NCI-H1048 (cell line): ENCODE data around the gene PLK5.

Experiments
- DNase-seq: peaks from one replicate; lab custom pipeline; 2025; lab: John Stamatoyannopoulos, UW

PLK5 gene

DNA sequence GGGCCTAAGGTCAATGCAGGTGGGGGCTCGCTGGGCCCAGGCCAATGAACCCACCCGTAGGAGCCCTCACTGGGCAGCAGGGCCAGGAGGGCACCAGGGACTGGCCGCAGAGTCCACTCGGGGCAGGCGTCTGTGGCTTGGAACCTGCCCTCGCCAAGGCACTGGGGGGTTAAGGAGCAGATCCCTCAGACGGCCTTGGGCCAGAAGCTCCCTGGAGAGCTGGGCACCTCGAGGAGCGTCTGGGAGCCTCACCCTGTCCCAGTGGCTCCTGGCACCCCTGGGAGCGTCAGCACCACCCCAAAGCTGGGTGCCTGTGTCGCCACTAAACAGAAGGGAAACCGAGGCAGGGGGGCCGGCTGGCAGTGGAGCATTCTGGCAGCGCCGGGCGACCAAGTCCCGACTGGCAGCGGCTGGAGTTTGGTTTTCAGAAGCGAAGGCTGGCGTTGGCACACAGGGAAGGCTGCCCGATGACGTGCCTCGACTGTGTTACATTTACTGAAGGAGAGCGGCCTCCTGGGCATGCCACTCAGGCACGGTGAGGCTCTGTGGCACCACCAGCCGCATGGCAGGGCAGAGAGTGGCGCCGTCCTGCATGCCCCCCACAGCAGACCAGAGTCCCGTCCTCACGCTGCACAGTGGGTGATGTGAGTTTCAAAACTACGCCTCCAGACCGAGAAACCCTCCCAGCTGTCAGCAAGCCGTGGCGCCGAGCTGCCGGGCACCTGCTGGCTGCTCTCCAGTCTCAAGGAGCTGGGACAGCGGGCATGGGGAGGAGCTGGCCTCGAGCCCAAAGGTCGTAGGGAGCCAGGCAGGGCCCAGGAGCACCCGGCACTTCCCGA, 53.4 kb downstream of the PLK5 start:
- DNase-seq, result no peak

- no peak for DNase-seq
Observed at GRCh38 chr19:1577929-1578618, 54.2 kb downstream of the PLK5 start.

DNA sequence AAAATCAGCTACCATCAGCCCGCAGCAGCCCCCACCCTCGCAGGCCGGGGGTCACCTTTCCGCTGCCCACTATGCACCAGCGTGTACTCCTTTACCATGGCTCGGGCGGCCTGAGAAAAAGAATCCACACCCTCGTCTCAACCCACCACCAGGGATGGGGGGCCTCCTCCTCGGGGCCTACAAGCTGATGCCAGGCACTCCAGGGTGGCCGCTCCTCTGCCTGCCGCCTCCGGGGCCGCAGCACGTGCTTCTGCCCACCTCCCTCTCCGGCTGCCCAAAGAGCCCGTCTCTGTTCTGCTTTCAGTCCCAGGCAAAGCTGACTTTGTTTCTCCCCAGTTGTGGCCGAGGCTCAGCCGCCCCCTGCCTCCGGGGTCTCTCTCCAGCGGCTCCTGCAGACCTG, 55.3 kb downstream of the PLK5 start:
- no peak for DNase-seq

- DNase-seq, result no peak
Observed at GRCh38 chr19:1580382-1580781, 56.5 kb downstream of the PLK5 start.

DNA sequence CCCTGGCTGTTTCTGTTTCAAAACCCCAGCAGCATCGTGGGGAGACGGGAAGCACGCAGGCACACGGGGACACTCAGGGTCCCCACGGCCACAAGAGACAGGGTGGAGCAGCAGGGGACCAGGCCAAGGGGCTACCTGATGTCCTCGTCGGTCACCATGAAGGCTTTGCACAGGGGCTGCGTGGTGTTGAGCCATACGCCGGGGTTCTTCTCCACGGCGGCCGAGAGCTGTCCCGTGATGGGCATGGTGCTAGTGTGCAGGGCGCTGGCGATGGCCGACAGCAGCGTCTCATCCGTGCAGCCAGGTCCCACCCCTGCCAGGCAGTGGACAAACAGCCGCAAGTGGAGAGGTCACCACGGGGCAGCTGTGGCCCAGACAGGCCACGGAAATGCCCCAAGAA, 57.1 kb downstream of the PLK5 start:
- no peak for DNase-seq

DNA sequence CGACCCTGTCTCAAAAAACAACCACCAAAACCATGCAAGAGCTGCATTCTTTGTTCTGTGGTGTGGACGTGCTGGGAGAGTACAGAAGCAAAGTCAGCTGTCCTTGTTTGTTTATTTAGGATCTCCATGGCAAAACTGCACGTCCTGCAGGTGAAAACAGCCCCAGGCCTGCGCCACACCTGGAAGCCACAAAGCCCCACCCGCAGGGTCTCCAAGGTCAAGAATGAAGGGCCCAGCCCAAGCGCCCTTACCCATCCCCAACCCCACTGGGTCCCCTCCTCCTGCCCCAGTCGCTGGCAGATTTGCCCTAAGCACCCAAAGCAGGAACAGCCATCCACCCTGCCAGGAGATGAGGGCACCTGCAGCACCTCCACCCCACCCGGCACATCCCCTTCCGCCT, 58.3 kb downstream of the PLK5 start:
- no peak for DNase-seq

GRCh38 chr19:1584500-1585242, 60.8 kb downstream of the PLK5 start:
- no peak for DNase-seq

GRCh38 chr19:1585243-1585580, 61.3 kb downstream of the PLK5 start:
- DNase-seq, result no peak
